Measurements from ENCODE around the gene VTI1A.

The VTI1A gene

DNA sequence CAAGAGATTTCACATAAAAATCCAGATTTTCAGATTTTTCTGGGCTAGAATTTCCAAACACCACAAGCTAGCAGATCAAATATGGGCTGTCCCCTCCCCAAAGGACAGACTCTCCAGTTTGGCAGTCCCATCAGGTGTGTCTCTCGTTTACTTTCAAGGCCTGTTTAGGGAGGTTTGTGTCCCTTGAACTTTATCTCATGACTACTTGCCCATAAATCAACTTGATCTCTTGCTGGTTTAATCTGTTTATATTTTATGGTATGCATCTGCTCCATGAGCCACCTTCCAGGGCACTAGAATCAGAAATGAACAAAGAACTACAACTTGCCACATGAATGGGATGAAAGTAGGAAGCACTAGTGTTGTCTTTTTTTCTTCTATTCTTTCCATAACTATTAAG lies 5.5 kb upstream of the VTI1A start:
- H4K20me1 ChIP-seq (ENCODE audit: insufficient read depth): no peaks in the 10 kb centered on the region
- no peak overlapping the region for H3K4me2 ChIP-seq
- no peak overlapping the region for H3K9ac ChIP-seq
- no peaks in the 10 kb centered on the region for H3K27me3 ChIP-seq (ENCODE audit: insufficient read depth, low read depth)
- no peak overlapping the region for H3K27ac ChIP-seq
- TF ChIP-seq, protein P1, sequence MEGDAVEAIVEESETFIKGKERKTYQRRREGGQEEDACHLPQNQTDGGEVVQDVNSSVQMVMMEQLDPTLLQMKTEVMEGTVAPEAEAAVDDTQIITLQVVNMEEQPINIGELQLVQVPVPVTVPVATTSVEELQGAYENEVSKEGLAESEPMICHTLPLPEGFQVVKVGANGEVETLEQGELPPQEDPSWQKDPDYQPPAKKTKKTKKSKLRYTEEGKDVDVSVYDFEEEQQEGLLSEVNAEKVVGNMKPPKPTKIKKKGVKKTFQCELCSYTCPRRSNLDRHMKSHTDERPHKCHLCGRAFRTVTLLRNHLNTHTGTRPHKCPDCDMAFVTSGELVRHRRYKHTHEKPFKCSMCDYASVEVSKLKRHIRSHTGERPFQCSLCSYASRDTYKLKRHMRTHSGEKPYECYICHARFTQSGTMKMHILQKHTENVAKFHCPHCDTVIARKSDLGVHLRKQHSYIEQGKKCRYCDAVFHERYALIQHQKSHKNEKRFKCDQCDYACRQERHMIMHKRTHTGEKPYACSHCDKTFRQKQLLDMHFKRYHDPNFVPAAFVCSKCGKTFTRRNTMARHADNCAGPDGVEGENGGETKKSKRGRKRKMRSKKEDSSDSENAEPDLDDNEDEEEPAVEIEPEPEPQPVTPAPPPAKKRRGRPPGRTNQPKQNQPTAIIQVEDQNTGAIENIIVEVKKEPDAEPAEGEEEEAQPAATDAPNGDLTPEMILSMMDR (conservative IDR thresholded peaks at IDR 0.05; ENCODE audit: low read depth, low read length): no peak
- peaks cover 6% of the 10 kb centered on the region; the same call in 1 of the 2 replicates for H3K36me3 ChIP-seq (ENCODE audit: insufficient read depth)
- no peak overlapping the region for H3K4me3 ChIP-seq (IDR thresholded peaks at IDR 0.05; ENCODE audit: insufficient read depth, low read depth, low read length)
- H3K4me1 ChIP-seq (ENCODE audit: low read depth, poor library complexity, severe bottlenecking): peaks cover 7% of the 10 kb centered on the region
- no peak overlapping the region for H2AFZ ChIP-seq (ENCODE audit: low read depth)
- H3K79me2 ChIP-seq (ENCODE audit: insufficient read depth, low read depth): peaks cover 14% of the 10 kb centered on the region

DNA sequence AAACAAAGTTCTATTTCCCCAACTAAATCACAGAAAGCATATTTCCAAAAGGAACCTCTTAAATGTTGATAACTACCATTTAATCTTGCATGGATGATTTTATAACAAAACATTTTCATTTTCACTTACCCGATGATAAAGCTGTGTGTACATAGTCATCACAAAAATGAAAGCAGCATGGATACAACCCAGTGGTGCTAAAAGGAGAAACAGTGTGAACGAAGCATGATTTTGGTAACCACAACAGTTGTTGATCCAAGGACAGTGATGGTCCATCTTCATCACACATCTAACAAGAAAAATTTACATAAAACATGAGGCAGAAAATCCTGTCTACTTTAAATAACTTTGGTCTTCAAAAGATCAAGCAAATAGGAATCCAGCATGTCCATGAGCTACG lies 5.0 kb upstream of the VTI1A start:
- H4K20me1 ChIP-seq (ENCODE audit: insufficient read depth): no peaks in the 10 kb centered on the region
- H2AFZ ChIP-seq (ENCODE audit: low read depth): no peak overlapping the region
- H3K36me3 ChIP-seq (ENCODE audit: insufficient read depth): peaks cover 6% of the 10 kb centered on the region; the same call in 1 of the 2 replicates
- no peak overlapping the region for H3K4me3 ChIP-seq (IDR thresholded peaks at IDR 0.05; ENCODE audit: insufficient read depth, low read depth, low read length)
- H3K9ac ChIP-seq: no peak overlapping the region
- H3K4me1 ChIP-seq (ENCODE audit: low read depth, poor library complexity, severe bottlenecking): peaks cover 7% of the 10 kb centered on the region
- H3K27ac ChIP-seq: no peak overlapping the region
- H3K79me2 ChIP-seq (ENCODE audit: insufficient read depth, low read depth): peaks cover 16% of the 10 kb centered on the region
- TF ChIP-seq, protein P1 (conservative IDR thresholded peaks at IDR 0.05; ENCODE audit: low read depth, low read length): no peak
- H3K4me2 ChIP-seq: no peak overlapping the region
- H3K27me3 ChIP-seq (ENCODE audit: insufficient read depth, low read depth): no peaks in the 10 kb centered on the region

DNA sequence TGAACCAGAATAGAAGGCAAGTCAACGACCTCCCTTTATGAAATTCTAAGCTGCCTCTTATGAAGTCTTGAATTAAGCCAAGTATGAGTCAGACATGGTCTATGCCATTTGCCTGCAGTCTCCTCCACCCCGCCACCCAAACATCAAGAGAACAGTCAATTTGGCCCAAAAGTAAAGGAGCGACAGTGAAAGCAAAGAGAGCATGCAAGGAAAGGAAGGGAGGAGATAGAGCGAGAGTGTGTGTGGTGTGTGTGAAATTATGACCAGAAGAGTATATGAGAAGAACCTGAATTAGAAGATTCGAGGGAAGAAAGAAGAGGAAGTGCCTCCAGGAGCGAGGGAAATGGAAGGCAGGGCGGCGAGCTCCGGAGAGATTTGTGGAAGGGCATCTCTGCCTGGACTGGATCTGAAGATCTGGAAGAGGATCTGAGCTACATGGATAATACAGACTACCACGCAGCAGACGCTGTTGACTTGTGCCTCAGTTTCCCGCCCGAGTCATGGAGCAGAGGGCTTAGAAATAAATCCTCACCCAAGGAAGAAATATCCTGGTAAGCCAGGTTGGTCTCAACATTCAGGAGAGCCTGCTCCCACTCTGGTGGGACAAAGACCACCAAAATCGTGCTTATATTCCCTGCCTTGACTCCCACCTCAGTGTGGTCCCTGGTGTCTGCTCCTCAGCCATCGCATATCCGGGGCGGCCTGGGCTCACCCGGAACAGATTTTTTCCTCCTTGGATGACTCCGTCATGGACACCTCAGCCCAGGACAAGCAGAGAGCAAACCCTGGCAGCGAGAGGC lies 760 bp upstream of the VTI1A start:
- Histone ChIP-seq H3K4me1 (ENCODE audit: low read depth, poor library complexity, severe bottlenecking) (peaks cover 18% of the 10 kb centered on the region), H2AFZ (ENCODE audit: low read depth) (peak overlapping the region; percentile 86), H3K4me3 (IDR thresholded peaks at IDR 0.05; ENCODE audit: insufficient read depth, low read depth, low read length) (no peak overlapping the region), H3K27me3 (ENCODE audit: insufficient read depth, low read depth) (no peaks in the 10 kb centered on the region), H3K4me2 (peak overlapping the region; percentile 93), H3K9ac (peak overlapping the region; percentile 87), H3K79me2 (ENCODE audit: insufficient read depth, low read depth) (peaks cover 53% of the 10 kb centered on the region), H4K20me1 (ENCODE audit: insufficient read depth) (no peaks in the 10 kb centered on the region), H3K27ac (peak overlapping the region; percentile 79), H3K36me3 (ENCODE audit: insufficient read depth) (peaks cover 6% of the 10 kb centered on the region; the same call in 1 of the 2 replicates)
- TF ChIP-seq, protein P1 (conservative IDR thresholded peaks at IDR 0.05; ENCODE audit: low read depth, low read length): no peak

DNA sequence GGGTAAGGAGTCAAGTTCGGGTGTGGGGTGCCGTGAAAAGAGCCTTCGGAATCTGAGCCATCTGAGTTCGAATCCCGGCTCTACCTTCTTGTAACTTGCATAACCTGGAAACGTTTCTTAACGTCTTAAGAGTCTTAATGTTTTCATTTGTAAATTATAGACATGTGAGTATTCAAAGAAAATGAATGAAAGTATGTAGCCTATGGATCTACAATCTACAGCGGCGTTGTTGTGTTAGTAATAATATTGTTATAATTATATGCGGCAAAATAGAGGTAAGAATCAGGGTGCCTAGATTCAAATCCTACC lies 559 bp downstream of the VTI1A start:
- Histone ChIP-seq H3K4me3 (IDR thresholded peaks at IDR 0.05; ENCODE audit: insufficient read depth, low read depth, low read length) (no peak overlapping the region), H4K20me1 (ENCODE audit: insufficient read depth) (no peaks in the 10 kb centered on the region), H3K4me2 (peak overlapping the region; percentile 93), H3K4me1 (ENCODE audit: low read depth, poor library complexity, severe bottlenecking) (peaks cover 18% of the 10 kb centered on the region), H3K27ac (peak overlapping the region; percentile 79; the same call in 1 of the 2 replicates), H3K9ac (peak overlapping the region; percentile 87), H3K36me3 (ENCODE audit: insufficient read depth) (peaks cover 6% of the 10 kb centered on the region; the same call in 1 of the 2 replicates), H3K79me2 (ENCODE audit: insufficient read depth, low read depth) (peaks cover 57% of the 10 kb centered on the region), H2AFZ (ENCODE audit: low read depth) (peak overlapping the region; percentile 86), H3K27me3 (ENCODE audit: insufficient read depth, low read depth) (no peaks in the 10 kb centered on the region)
- TF ChIP-seq, protein P1 (conservative IDR thresholded peaks at IDR 0.05; ENCODE audit: low read depth, low read length): no peak
